ENCODE results near the gene HES4. TPM values are rescaled to one million over a fixed set of nuclear protein-coding genes. Genes with fewer than 3 reads are reported as not detected.
A peak's percentile ranks its signal among the peaks of the same experiment; 100 is the strongest.

Gene HES4
- total and polyA plus RNA-seq, 2 of the 13 experiments (the other 11 are each of a cell fraction or from before 2014, with no cell fraction given): 8.8 to 10.6 TPM

- TF ChIP-seq ATF2 (CRISPR knock-in tag; IDR thresholded peaks at IDR 0.05): no peak
- no peak for TF ChIP-seq GATA4 (IDR thresholded peaks at IDR 0.05; ENCODE audit: borderline replicate concordance, low read depth)
- no peak for TF ChIP-seq MAFK (conservative IDR thresholded peaks at IDR 0.05 in 1 of 2, IDR thresholded peaks at IDR 0.05 in 1 of 2; ENCODE audit: low read length in 2 of 2)
- TF ChIP-seq NFYC (CRISPR knock-in tag; IDR thresholded peaks at IDR 0.05): no peak
- no peak for TF ChIP-seq ZNF407 (CRISPR knock-in tag; IDR thresholded peaks at IDR 0.05; ENCODE audit: not compliant biosample characterization)
- TF ChIP-seq ZNF251 (CRISPR knock-in tag; IDR thresholded peaks at IDR 0.05): no peak
- TF ChIP-seq MYC (CRISPR knock-in tag; IDR thresholded peaks at IDR 0.05; ENCODE audit: borderline replicate concordance): no peak
- TF ChIP-seq KAT2B (IDR thresholded peaks at IDR 0.05; ENCODE audit: borderline replicate concordance, low read depth, low read length): no peak
- no peak for TF ChIP-seq NKX3-1 (CRISPR knock-in tag; IDR thresholded peaks at IDR 0.05)
- no peak for TF ChIP-seq SOX6 (IDR thresholded peaks at IDR 0.05)
- TF ChIP-seq SOX6 (CRISPR knock-in tag; IDR thresholded peaks at IDR 0.05): peak; percentile 39; the same call in 1 of the 2 replicates
- no peak; the same call in 1 of the 2 replicates for TF ChIP-seq ZNF296 (CRISPR knock-in tag; conservative IDR thresholded peaks at IDR 0.05)
- no peak for TF ChIP-seq ZNF572 (CRISPR knock-in tag; IDR thresholded peaks at IDR 0.05)
- TF ChIP-seq CEBPG (CRISPR knock-in tag; IDR thresholded peaks at IDR 0.05): no peak
- no peak for TF ChIP-seq ZNF510 (CRISPR knock-in tag; IDR thresholded peaks at IDR 0.05; ENCODE audit: low read depth)
- TF ChIP-seq STAT5B (CRISPR knock-in tag; IDR thresholded peaks at IDR 0.05): no peak
- TF ChIP-seq ZBTB43 (CRISPR knock-in tag; conservative IDR thresholded peaks at IDR 0.05): no peak
- no peak for TF ChIP-seq PHF8 (CRISPR knock-in tag; IDR thresholded peaks at IDR 0.05)
- TF ChIP-seq SUZ12 (IDR thresholded peaks at IDR 0.05; ENCODE audit: low read depth, low read length): no peak
- TF ChIP-seq ZBTB7B (CRISPR knock-in tag; IDR thresholded peaks at IDR 0.05): peak; percentile 58; the same call in 1 of the 2 replicates
Observed at GRCh38 chr1:995665-996633, 3.9 kb downstream of the HES4 start (continued).

All from HepG2 (cell line).